ENCODE measurements around the gene PDE3B. TPM values are rescaled to one million over a fixed set of nuclear protein-coding genes. Genes with fewer than 3 reads are reported as not detected.
"Not testable (repeated sequence)": the region's sequence is repeated elsewhere in the genome, so short reads cannot be mapped to it uniquely, and the experiment has no call there.

PDE3B gene
- polyA plus RNA-seq, 4 donors: 0.67 to 25.8 (median 2.4) TPM

GRCh38 chr11:14746857-14747395 lies 103.3 kb downstream of the PDE3B start:
- H3K9me3 ChIP-seq (ENCODE audit: control insufficient read depth in 2 of 2, insufficient read depth in 1 of 2, low read depth in 1 of 2, low read length in 1 of 2): peaks cover 0 to 8% of the 10 kb centered on the region in 2 donors
- no peaks in the 10 kb centered on the region for H3K36me3 ChIP-seq (ENCODE audit: control insufficient read depth in 3 of 3, insufficient read depth in 2 of 3, low read depth in 1 of 3, low read length in 3 of 3)
- FAIRE-seq: no peak
- H3K27me3 ChIP-seq (ENCODE audit: control insufficient read depth in 3 of 3, insufficient read depth in 3 of 3, low read length in 3 of 3): no peaks in the 10 kb centered on the region
- H3K4me1 ChIP-seq (ENCODE audit: control insufficient read depth in 3 of 3, insufficient read depth in 2 of 3, low read depth in 1 of 3, low read length in 2 of 3): no peaks in the 10 kb centered on the region
- DNase-seq: no peak
- WGBS, 3 donors: 93 to 95% (median 95%) methylated on average over 3 of the region's 3 CpGs
- H3K4me3 ChIP-seq (ENCODE audit: low read depth in 1 of 3, low read length in 3 of 3): no peak overlapping the region
- no peak overlapping the region for H3K27ac ChIP-seq (ENCODE audit: low read depth in 1 of 3, low read length in 2 of 3)

GRCh38 chr11:14748090-14748489 lies 104.5 kb downstream of the PDE3B start:
- no peaks in the 10 kb centered on the region for H3K4me1 ChIP-seq (ENCODE audit: control insufficient read depth in 3 of 3, insufficient read depth in 2 of 3, low read depth in 1 of 3, low read length in 2 of 3)
- H3K36me3 ChIP-seq (ENCODE audit: control insufficient read depth in 3 of 3, insufficient read depth in 2 of 3, low read depth in 1 of 3, low read length in 3 of 3): no peaks in the 10 kb centered on the region
- WGBS, 3 donors: 60 to 86% (median 82%) methylated on average over 1 of the region's 1 CpG
- H3K27me3 ChIP-seq (ENCODE audit: control insufficient read depth in 3 of 3, insufficient read depth in 3 of 3, low read length in 3 of 3): no peaks in the 10 kb centered on the region
- H3K4me3 ChIP-seq (ENCODE audit: low read depth in 1 of 3, low read length in 3 of 3): no peak overlapping the region
- DNase-seq: no peak
- peaks cover 0 to 6% of the 10 kb centered on the region in 2 donors for H3K9me3 ChIP-seq (ENCODE audit: control insufficient read depth in 2 of 2, insufficient read depth in 1 of 2, low read depth in 1 of 2, low read length in 1 of 2)
- no peak overlapping the region for H3K27ac ChIP-seq (ENCODE audit: low read depth in 1 of 3, low read length in 2 of 3)
- no peak for FAIRE-seq

DNA sequence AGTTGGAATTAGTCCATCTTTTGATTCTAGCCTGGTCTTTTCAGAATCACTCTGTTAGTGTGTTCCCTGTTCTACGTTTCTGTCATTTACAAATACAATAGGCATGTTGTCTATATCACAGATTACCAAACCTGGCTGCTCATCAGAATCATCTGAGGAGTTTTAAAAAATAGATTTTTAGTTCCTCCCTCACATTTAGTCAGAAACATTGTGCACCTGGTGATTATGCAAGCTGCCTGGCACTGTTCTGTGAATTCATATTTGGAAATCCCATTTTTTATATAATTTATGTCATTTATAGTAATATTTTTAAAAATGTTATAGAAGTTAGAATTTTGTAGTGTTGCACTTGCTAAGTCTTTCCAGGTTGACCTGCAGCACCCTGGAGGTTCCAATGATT lies 107.3 kb downstream of the PDE3B start:
- Histone ChIP-seq H3K27ac (ENCODE audit: low read depth in 1 of 3, low read length in 2 of 3) (no peak overlapping the region), H3K27me3 (ENCODE audit: control insufficient read depth in 3 of 3, insufficient read depth in 3 of 3, low read length in 3 of 3) (no peaks in the 10 kb centered on the region), H3K9me3 (ENCODE audit: control insufficient read depth in 2 of 2, insufficient read depth in 1 of 2, low read depth in 1 of 2, low read length in 1 of 2) (no peaks in the 10 kb centered on the region)

DNA sequence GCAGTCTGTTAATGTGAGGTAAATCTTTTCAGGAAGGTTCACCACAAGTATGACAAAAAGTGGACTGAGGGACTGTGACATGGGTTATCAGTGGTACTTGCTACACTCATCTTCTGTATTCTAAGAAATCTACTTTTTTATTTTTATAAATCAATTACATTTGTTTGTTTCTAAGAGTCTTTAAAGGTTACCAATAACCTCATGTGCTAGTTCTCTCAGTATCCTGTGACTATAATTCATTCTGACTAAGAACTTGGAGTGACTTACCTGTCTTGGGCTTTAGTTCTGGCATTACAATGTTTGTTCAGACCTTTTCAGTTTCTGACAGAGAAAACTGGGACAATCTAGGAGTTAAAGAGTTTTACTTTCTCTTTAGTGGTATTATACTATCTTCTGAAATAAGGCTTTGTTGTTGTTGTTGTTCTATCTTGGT lies 108.4 kb downstream of the PDE3B start:
- FAIRE-seq: no peak

More for the DNA sequence above, 107.3 kb downstream of the PDE3B start:
- no peak for DNase-seq
- Histone ChIP-seq H3K36me3 (ENCODE audit: control insufficient read depth in 3 of 3, insufficient read depth in 2 of 3, low read depth in 1 of 3, low read length in 3 of 3) (no peaks in the 10 kb centered on the region), H3K4me1 (ENCODE audit: control insufficient read depth in 3 of 3, insufficient read depth in 2 of 3, low read depth in 1 of 3, low read length in 2 of 3) (no peaks in the 10 kb centered on the region), H3K4me3 (ENCODE audit: low read depth in 1 of 3, low read length in 3 of 3) (no peak overlapping the region)
- FAIRE-seq: no peak
- 67 to 75% (median 70%) methylated on average over 1 of the region's 1 CpG for WGBS, 3 donors

GRCh38 chr11:14755140-14755539 lies 111.5 kb downstream of the PDE3B start:
- WGBS, 3 donors: 91 to 96% (median 91%) methylated on average over 3 of the region's 3 CpGs

More for the DNA sequence above, 108.4 kb downstream of the PDE3B start:
- Histone ChIP-seq H3K4me1 (ENCODE audit: control insufficient read depth in 3 of 3, insufficient read depth in 2 of 3, low read depth in 1 of 3, low read length in 2 of 3) (no peaks in the 10 kb centered on the region), H3K4me3 (ENCODE audit: low read depth in 1 of 3, low read length in 3 of 3) (no peak overlapping the region), H3K27me3 (ENCODE audit: control insufficient read depth in 3 of 3, insufficient read depth in 3 of 3, low read length in 3 of 3) (no peaks in the 10 kb centered on the region), H3K9me3 (ENCODE audit: control insufficient read depth in 2 of 2, insufficient read depth in 1 of 2, low read depth in 1 of 2, low read length in 1 of 2) (no peaks in the 10 kb centered on the region), H3K36me3 (ENCODE audit: control insufficient read depth in 3 of 3, insufficient read depth in 2 of 3, low read depth in 1 of 3, low read length in 3 of 3) (no peaks in the 10 kb centered on the region), H3K27ac (ENCODE audit: low read depth in 1 of 3, low read length in 2 of 3) (no peak overlapping the region)
- DNase-seq: no peak

GRCh38 chr11:14756349-14756748 lies 112.7 kb downstream of the PDE3B start:
- H3K27me3 ChIP-seq (ENCODE audit: control insufficient read depth in 3 of 3, insufficient read depth in 3 of 3, low read length in 3 of 3): no peaks in the 10 kb centered on the region
- WGBS, 3 donors: 44 to 79% (median 56%) methylated on average over 4 of the region's 4 CpGs
- H3K4me3 ChIP-seq (ENCODE audit: low read depth in 1 of 3, low read length in 3 of 3): no peak overlapping the region
- FAIRE-seq: no peak
- no peaks in the 10 kb centered on the region for H3K9me3 ChIP-seq (ENCODE audit: control insufficient read depth in 2 of 2, insufficient read depth in 1 of 2, low read depth in 1 of 2, low read length in 1 of 2)
- H3K36me3 ChIP-seq (ENCODE audit: control insufficient read depth in 3 of 3, insufficient read depth in 2 of 3, low read depth in 1 of 3, low read length in 3 of 3): no peaks in the 10 kb centered on the region
- no peaks in the 10 kb centered on the region for H3K4me1 ChIP-seq (ENCODE audit: control insufficient read depth in 3 of 3, insufficient read depth in 2 of 3, low read depth in 1 of 3, low read length in 2 of 3)
- DNase-seq: no peak
- no peak overlapping the region for H3K27ac ChIP-seq (ENCODE audit: low read depth in 1 of 3, low read length in 2 of 3)

More at GRCh38 chr11:14755140-14755539, 111.5 kb downstream of the PDE3B start:
- H3K4me3 ChIP-seq (ENCODE audit: low read depth in 1 of 3, low read length in 3 of 3): no peak overlapping the region
- no peaks in the 10 kb centered on the region for H3K4me1 ChIP-seq (ENCODE audit: control insufficient read depth in 3 of 3, insufficient read depth in 2 of 3, low read depth in 1 of 3, low read length in 2 of 3)
- no peaks in the 10 kb centered on the region for H3K36me3 ChIP-seq (ENCODE audit: control insufficient read depth in 3 of 3, insufficient read depth in 2 of 3, low read depth in 1 of 3, low read length in 3 of 3)
- FAIRE-seq: peak; percentile 67
- no peaks in the 10 kb centered on the region for H3K9me3 ChIP-seq (ENCODE audit: control insufficient read depth in 2 of 2, insufficient read depth in 1 of 2, low read depth in 1 of 2, low read length in 1 of 2)
- no peaks in the 10 kb centered on the region for H3K27me3 ChIP-seq (ENCODE audit: control insufficient read depth in 3 of 3, insufficient read depth in 3 of 3, low read length in 3 of 3)
- no peak overlapping the region for H3K27ac ChIP-seq (ENCODE audit: low read depth in 1 of 3, low read length in 2 of 3)
- no peak for DNase-seq

- FAIRE-seq; H3K9me3 ChIP-seq (ENCODE audit: control insufficient read depth in 2 of 2, insufficient read depth in 1 of 2, low read depth in 1 of 2, low read length in 1 of 2); H3K27me3 ChIP-seq (ENCODE audit: control insufficient read depth in 3 of 3, insufficient read depth in 3 of 3, low read length in 3 of 3); DNase-seq; H3K27ac ChIP-seq (ENCODE audit: low read depth in 1 of 3, low read length in 2 of 3); H3K4me1 ChIP-seq (ENCODE audit: control insufficient read depth in 3 of 3, insufficient read depth in 2 of 3, low read depth in 1 of 3, low read length in 2 of 3); H3K4me3 ChIP-seq (ENCODE audit: low read depth in 1 of 3, low read length in 3 of 3); H3K36me3 ChIP-seq (ENCODE audit: control insufficient read depth in 3 of 3, insufficient read depth in 2 of 3, low read depth in 1 of 3, low read length in 3 of 3): not testable (repeated sequence)
- WGBS, 3 donors: 89 to 91% (median 91%) methylated on average over 9 of the region's 9 CpGs
These were observed 115.9 kb downstream of the PDE3B start for GRCh38 chr11:14759300-14760012.

GRCh38 chr11:14764179-14764578 lies 120.6 kb downstream of the PDE3B start:
- H3K27ac ChIP-seq (ENCODE audit: low read depth in 1 of 3, low read length in 2 of 3): peak overlapping the region in 1 of 3 donors; percentile 29
- H3K27me3 ChIP-seq (ENCODE audit: control insufficient read depth in 3 of 3, insufficient read depth in 3 of 3, low read length in 3 of 3): no peaks in the 10 kb centered on the region
- FAIRE-seq: no peak
- DNase-seq: no peak
- 75 to 94% (median 93%) methylated on average over 1 of the region's 1 CpG for WGBS, 3 donors
- H3K4me1 ChIP-seq (ENCODE audit: control insufficient read depth in 3 of 3, insufficient read depth in 2 of 3, low read depth in 1 of 3, low read length in 2 of 3): peaks cover 0 to 2% (median 0%) of the 10 kb centered on the region in 3 donors
- H3K4me3 ChIP-seq (ENCODE audit: low read depth in 1 of 3, low read length in 3 of 3): no peak overlapping the region
- H3K9me3 ChIP-seq (ENCODE audit: control insufficient read depth in 2 of 2, insufficient read depth in 1 of 2, low read depth in 1 of 2, low read length in 1 of 2): no peaks in the 10 kb centered on the region
- H3K36me3 ChIP-seq (ENCODE audit: control insufficient read depth in 3 of 3, insufficient read depth in 2 of 3, low read depth in 1 of 3, low read length in 3 of 3): no peaks in the 10 kb centered on the region
